Cardiac muscle cell (in vitro differentiated cells and primary cell): Measurements from ENCODE around the gene IL17RC. TPM values are rescaled to one million over a fixed set of nuclear protein-coding genes. Genes with fewer than 3 reads are reported as not detected.
A peak's percentile ranks its signal among the peaks of the same experiment; 100 is the strongest.

ENCODE experiments used
- DNase-seq, 2 donors: peaks; one replicate each; pipeline versions ENCODE4 v3.0.0 to v3.0.0-alpha.2; 2010 to 2017; ENCODE audit warnings: low read depth in 1 of 2, low spot score in 1 of 2
- H3K27ac ChIP-seq: fragments of 200-600 bp; sonication (generic); 2 replicates; pipeline ENCODE4 v1.5.1; 2016
- H3K27me3 ChIP-seq: fragments of 200-600 bp; sonication (generic); 2 replicates; pipeline ENCODE4 v1.6.0; 2016; ENCODE audit warnings: control low read depth
- H3K36me3 ChIP-seq: fragments of 200-600 bp; sonication (generic); 2 replicates; pipeline ENCODE4 v1.5.1; 2016; ENCODE audit warnings: control low read depth
- H3K4me1 ChIP-seq: fragments of 200-600 bp; sonication (generic); 2 replicates; pipeline ENCODE4 v1.8.1; 2017; ENCODE audit warnings: low read depth, mild to moderate bottlenecking, mixed run types
- H3K4me3 ChIP-seq: fragments of 200-600 bp; sonication (generic); 2 replicates; pipeline ENCODE4 v1.5.1; 2016; ENCODE audit warnings: mild to moderate bottlenecking
- H3K9me3 ChIP-seq: fragments of 200-600 bp; sonication (generic); 2 replicates; pipeline ENCODE4 v1.5.1; 2017; ENCODE audit warnings: low read depth, mild to moderate bottlenecking, control low read depth
- CTCF ChIP-seq: IDR thresholded peaks from 2 replicates; pipeline ENCODE4 v1.5.1; 2012; ENCODE audit warnings: low read depth, mild to moderate bottlenecking, low read length
- polyA plus RNA-seq: library from polyadenylated mRNA; unstranded; fragments of >200 nt; fragmentation: Nextera tagmentation; extraction: Ambion mirVana; gene quantifications from 2 replicates; pipeline ENCODE4 v1.2.1, GENCODE V29; 2016
- total RNA-seq: library from RNA; depleted of rRNA; stranded (reverse); fragments of >200 nt; gene quantifications from 2 replicates; pipeline ENCODE4 v1.2.3, GENCODE V29; 2016

IL17RC gene
- total and polyA plus RNA-seq, 2 experiments from 2014 or later, result 49.2 to 59.8 TPM

GRCh38 chr3:9884555-9885165 lies 32.2 kb upstream of the IL17RC start:
- Histone ChIP-seq H3K27me3 (no peaks in the 10 kb centered on the region), H3K4me3 (no peak overlapping the region), H3K27ac (no peak overlapping the region), H3K4me1 (no peaks in the 10 kb centered on the region), H3K36me3 (no peaks in the 10 kb centered on the region), H3K9me3 (no peaks in the 10 kb centered on the region)
- peak in 1 of 2 donors; percentile 79 for DNase-seq
- no peak for TF ChIP-seq CTCF

GRCh38 chr3:9886328-9886727 lies 30.6 kb upstream of the IL17RC start:
- Histone ChIP-seq H3K36me3 (no peaks in the 10 kb centered on the region), H3K4me3 (no peak overlapping the region), H3K9me3 (no peaks in the 10 kb centered on the region), H3K27me3 (no peaks in the 10 kb centered on the region), H3K27ac (no peak overlapping the region), H3K4me1 (peaks cover 3% of the 10 kb centered on the region)
- DNase-seq, result no peak
- TF ChIP-seq CTCF, result no peak

GRCh38 chr3:9887480-9887879 lies 29.4 kb upstream of the IL17RC start:
- no peak for TF ChIP-seq CTCF
- no peaks in the 10 kb centered on the region for H3K9me3 ChIP-seq
- no peaks in the 10 kb centered on the region for H3K36me3 ChIP-seq
- H3K27ac ChIP-seq, result no peak overlapping the region
- H3K4me1 ChIP-seq, result peaks cover 6% of the 10 kb centered on the region
- H3K27me3 ChIP-seq, result no peaks in the 10 kb centered on the region
- no peak overlapping the region for H3K4me3 ChIP-seq
- no peak for DNase-seq

GRCh38 chr3:9888540-9888939 lies 28.4 kb upstream of the IL17RC start:
- no peak for DNase-seq
- H3K4me1 ChIP-seq, result peaks cover 6% of the 10 kb centered on the region
- H3K36me3 ChIP-seq, result no peaks in the 10 kb centered on the region
- TF ChIP-seq CTCF, result no peak
- H3K27ac ChIP-seq, result no peak overlapping the region
- no peaks in the 10 kb centered on the region for H3K9me3 ChIP-seq
- no peaks in the 10 kb centered on the region for H3K27me3 ChIP-seq
- no peak overlapping the region for H3K4me3 ChIP-seq

- H3K4me1 ChIP-seq, result peaks cover 6% of the 10 kb centered on the region
- H3K36me3 ChIP-seq, result no peaks in the 10 kb centered on the region
- TF ChIP-seq CTCF, result no peak
- no peak for DNase-seq
- H3K27me3 ChIP-seq, result no peaks in the 10 kb centered on the region
- H3K27ac ChIP-seq, result no peak overlapping the region
- H3K9me3 ChIP-seq, result no peaks in the 10 kb centered on the region
- no peak overlapping the region for H3K4me3 ChIP-seq
Measured at GRCh38 chr3:9889405-9889804, 27.5 kb upstream of the IL17RC start.
